ENCODE data around the gene ITM2A. TPM values are rescaled to one million over a fixed set of nuclear protein-coding genes. Genes with fewer than 3 reads are reported as not detected.

The ITM2A gene
- total RNA-seq, 1 experiment from 2014 or later: not detected

Other genes with a start within 250 kb of the ITM2A start
- gene GPR174, start 222.6 kb downstream of the ITM2A start, total RNA-seq (2014; rRNA removed): not detected in 2 replicates

All from LHCN-M2 (cell line).